Measurements from ENCODE around the gene DNM3. TPM values are rescaled to one million over a fixed set of nuclear protein-coding genes. Genes with fewer than 3 reads are reported as not detected.

Gene DNM3
- total and polyA plus RNA-seq, 2 experiments from 2014 or later: 5.2 to 12.2 TPM

GRCh38 chr1:172376431-172376830 is 535.1 kb downstream of the DNM3 start:
- Histone ChIP-seq H3F3A (replicated peaks; ENCODE audit: low read depth) (no peaks in the 10 kb centered on the region), H3K36me3 (ENCODE audit: insufficient read depth) (no peaks in the 10 kb centered on the region), H3K4me2 (no peak overlapping the region), H2AFZ (no peak overlapping the region), H3K27me3 (ENCODE audit: insufficient read depth) (no peaks in the 10 kb centered on the region), H3K27ac (ENCODE audit: low read depth) (no peak overlapping the region), H3K4me1 (ENCODE audit: insufficient read depth) (peaks cover 14% of the 10 kb centered on the region), H3K79me2 (replicated peaks; ENCODE audit: insufficient read depth) (no peaks in the 10 kb centered on the region), H4K20me1 (replicated peaks; ENCODE audit: insufficient read depth) (no peaks in the 10 kb centered on the region), H3K9me2 (ENCODE audit: insufficient read depth) (no peaks in the 10 kb centered on the region), H3K4me3 (no peak overlapping the region)
- no peak for ATAC-seq
- H3K4me1 Mint-ChIP-seq: peaks cover 13% of the 10 kb centered on the region; the same call in 2 of the 3 replicates
- no peak overlapping the region for H3K4me3 Mint-ChIP-seq
- no peaks in the 10 kb centered on the region for H3K36me3 Mint-ChIP-seq (ENCODE audit: low read depth)
- no peak overlapping the region for H3K27ac Mint-ChIP-seq
- H3K27me3 Mint-ChIP-seq (ENCODE audit: insufficient read depth, low read depth, poor library complexity): no peaks in the 10 kb centered on the region
- TF ChIP-seq ZNF114 (CRISPR knock-in tag; IDR thresholded peaks at IDR 0.05) (no peak), EZH2 (IDR thresholded peaks at IDR 0.05; ENCODE audit: low read depth, unreplicated experiment) (no peak), CREB1 (CRISPR knock-in tag; IDR thresholded peaks at IDR 0.05; ENCODE audit: low read depth) (no peak), ZNF331 (CRISPR knock-in tag; IDR thresholded peaks at IDR 0.05; ENCODE audit: low read depth) (no peak), ETS1 (IDR thresholded peaks at IDR 0.05) (no peak), CTCF (conservative IDR thresholded peaks at IDR 0.05; ENCODE audit: low read depth in 2 of 2) (no peak), EZH2phosphoT487 (IDR thresholded peaks at IDR 0.05; ENCODE audit: unreplicated experiment) (no peak), REST (IDR thresholded peaks at IDR 0.05; ENCODE audit: unreplicated experiment) (no peak), POLR2AphosphoS5 (IDR thresholded peaks at IDR 0.05; ENCODE audit: low read depth) (no peak), STAT1 (IDR thresholded peaks at IDR 0.05; ENCODE audit: unreplicated experiment) (no peak), NANOG (IDR thresholded peaks at IDR 0.05; ENCODE audit: borderline replicate concordance) (no peak), JUNB (IDR thresholded peaks at IDR 0.05; ENCODE audit: unreplicated experiment) (no peak), ZNF462 (CRISPR knock-in tag; IDR thresholded peaks at IDR 0.05) (no peak)
- no peak for DNase-seq (ENCODE audit: low spot score)
- H3K9me3 Mint-ChIP-seq: no peaks in the 10 kb centered on the region
